K562 (cell line): ENCODE results near the gene LAMTOR5. TPM values are rescaled to one million over a fixed set of nuclear protein-coding genes. Genes with fewer than 3 reads are reported as not detected.

Experiments
- ATF1 ChIP-seq, 2 experiments: fragments of 450-650 bp in 1 of 2; IDR thresholded peaks; 2 replicates each; pipeline ENCODE4 v1.6.1; 2016; ENCODE audit warnings: missing compliant biosample characterization in 1 of 2, missing genetic modification characterization in 1 of 2
- CREBBP ChIP-seq: IDR thresholded peaks from one replicate; pipeline ENCODE4 v1.6.1; 2012; ENCODE audit warnings: low read depth, mild to moderate bottlenecking, control low read depth, inconsistent platforms, low read length
- ETV6 ChIP-seq, 3 experiments: fragments of 150-350 bp in 1 of 3; sonication (generic) in 1 of 3; formaldehyde crosslinking in 1 of 3; IDR thresholded peaks; 2 replicates each; pipeline versions ENCODE4 v1.6.1 to v1.8.0; 2014 to 2022; ENCODE audit warnings: borderline replicate concordance in 2 of 3, low read depth in 2 of 3, antibody characterized with exemption in 1 of 3, low read length in 1 of 3, mild to moderate bottlenecking in 1 of 3, missing genetic modification reagents in 1 of 3
- FOXK2 ChIP-seq, 2 experiments: fragments of 450-650 bp; IDR thresholded peaks in 1 of 2; conservative IDR thresholded peaks in 1 of 2; 2 replicates each; pipeline ENCODE4 v1.6.1; 2016; ENCODE audit warnings: low read depth in 2 of 2, mild to moderate bottlenecking in 1 of 2
- GATAD2B ChIP-seq: fragments of 450-650 bp; IDR thresholded peaks from 2 replicates; pipeline ENCODE4 v1.6.1; 2017; ENCODE audit warnings: mild to moderate bottlenecking, borderline replicate concordance
- GTF2F1 ChIP-seq: IDR thresholded peaks from 2 replicates; pipeline ENCODE4 v1.6.1; 2011; ENCODE audit warnings: low read depth, low read length, improper control_type of control experiment
- IFI16 ChIP-seq: fragments of 250-450 bp; sonication (Bioruptor Pico); IDR thresholded peaks from 2 replicates; pipeline ENCODE4 v2.1.2; 2022; ENCODE audit warnings: mild to moderate bottlenecking, inconsistent platforms
- MCM2 ChIP-seq: fragments of 450-650 bp; IDR thresholded peaks from 2 replicates; pipeline ENCODE4 v1.6.1; 2017; ENCODE audit warnings: low read depth, mild to moderate bottlenecking
- SIRT6 ChIP-seq: IDR thresholded peaks from one replicate; pipeline ENCODE4 v1.6.1; 2012; ENCODE audit warnings: low read depth, mild to moderate bottlenecking, control low read depth, inconsistent platforms, low read length, moderate library complexity
- SP2 ChIP-seq: IDR thresholded peaks from 2 replicates; pipeline ENCODE4 v1.6.1; 2011; ENCODE audit warnings: mild to moderate bottlenecking, low read depth, low read length, moderate library complexity; ENCODE audit not compliant: poor library complexity, severe bottlenecking; ENCODE audit errors: extremely low read depth
- TCFL5 ChIP-seq: fragments of 250-450 bp; sonication (Bioruptor Pico); conservative IDR thresholded peaks from 2 replicates; pipeline ENCODE4 v1.6.1; 2021; ENCODE audit warnings: mild to moderate bottlenecking, moderate library complexity, matching md5 sums
- ZFP36 ChIP-seq: fragments of 150-350 bp; IDR thresholded peaks from 2 replicates; pipeline ENCODE4 v1.6.1; 2018; ENCODE audit warnings: low read length, low read depth; ENCODE audit not compliant: partially characterized antibody
- ZFX ChIP-seq: sonication (generic); formaldehyde crosslinking; IDR thresholded peaks from 2 replicates; pipeline ENCODE4 v1.8.0; 2022; ENCODE audit warnings: mild to moderate bottlenecking, missing genetic modification reagents, moderate library complexity
- ZNF644 ChIP-seq: fragments of 200-800 bp; sonication (Bioruptor generic); IDR thresholded peaks from 2 replicates; pipeline ENCODE4 v1.6.1; 2016; ENCODE audit warnings: low read depth, missing genetic modification characterization, missing compliant biosample characterization
- polyA plus RNA-seq, 8 experiments: library from polyadenylated mRNA; depleted of rRNA in 4 of 8; stranded (reverse) in 5 of 8; unstranded in 3 of 8; fragments of >200 nt; fragmentation: Nextera tagmentation in 2 of 8; fragmentation: Illumina TruSeq in 1 of 8; extraction: Ambion mirVana in 2 of 8; extraction: Trizol in 1 of 8; gene quantifications; 2 replicates each; pipeline versions ENCODE4 v1.2.1 to v1.2.3, GENCODE V29; 2011 to 2014; ENCODE audit warnings: inconsistent platforms in 1 of 8, missing spikeins in 1 of 8
- total RNA-seq, 7 experiments: library from RNA; depleted of rRNA in 6 of 7; stranded (reverse); fragments of >200 nt in 6 of 7; fragmentation: Illumina TruSeq in 2 of 7; extraction: Trizol in 2 of 7; gene quantifications; 2 replicates each; pipeline versions ENCODE4 v1.2.1 to v1.2.3, GENCODE V29; 2011 to 2021; ENCODE audit warnings: low replicate concordance in 1 of 7
- TF ChIP-seq, protein P1 (sequence below): fragments of 250-450 bp; sonication (Bioruptor Pico); IDR thresholded peaks from 2 replicates; pipeline ENCODE4 v1.5.0; 2021
- TF ChIP-seq, protein P2 (sequence below), 2 experiments: fragments of 450-650 bp; IDR thresholded peaks; 2 replicates each; pipeline ENCODE4 v1.6.1; 2016
- TF ChIP-seq, protein P3 (sequence below): fragments of 150-350 bp; IDR thresholded peaks from 2 replicates; pipeline ENCODE4 v1.6.1; 2014; ENCODE audit warnings: low read depth, mild to moderate bottlenecking, low read length, borderline replicate concordance
- TF ChIP-seq, protein P4 (sequence below): fragments of 450-650 bp; IDR thresholded peaks from 2 replicates; pipeline ENCODE4 v1.6.1; 2017; ENCODE audit warnings: antibody characterized with exemption

Gene LAMTOR5
- total and polyA plus RNA-seq, 9 of the 15 experiments (the other 6 are each of a cell fraction or from before 2014, with no cell fraction given) = 118 to 712 (median 241) TPM

DNA sequence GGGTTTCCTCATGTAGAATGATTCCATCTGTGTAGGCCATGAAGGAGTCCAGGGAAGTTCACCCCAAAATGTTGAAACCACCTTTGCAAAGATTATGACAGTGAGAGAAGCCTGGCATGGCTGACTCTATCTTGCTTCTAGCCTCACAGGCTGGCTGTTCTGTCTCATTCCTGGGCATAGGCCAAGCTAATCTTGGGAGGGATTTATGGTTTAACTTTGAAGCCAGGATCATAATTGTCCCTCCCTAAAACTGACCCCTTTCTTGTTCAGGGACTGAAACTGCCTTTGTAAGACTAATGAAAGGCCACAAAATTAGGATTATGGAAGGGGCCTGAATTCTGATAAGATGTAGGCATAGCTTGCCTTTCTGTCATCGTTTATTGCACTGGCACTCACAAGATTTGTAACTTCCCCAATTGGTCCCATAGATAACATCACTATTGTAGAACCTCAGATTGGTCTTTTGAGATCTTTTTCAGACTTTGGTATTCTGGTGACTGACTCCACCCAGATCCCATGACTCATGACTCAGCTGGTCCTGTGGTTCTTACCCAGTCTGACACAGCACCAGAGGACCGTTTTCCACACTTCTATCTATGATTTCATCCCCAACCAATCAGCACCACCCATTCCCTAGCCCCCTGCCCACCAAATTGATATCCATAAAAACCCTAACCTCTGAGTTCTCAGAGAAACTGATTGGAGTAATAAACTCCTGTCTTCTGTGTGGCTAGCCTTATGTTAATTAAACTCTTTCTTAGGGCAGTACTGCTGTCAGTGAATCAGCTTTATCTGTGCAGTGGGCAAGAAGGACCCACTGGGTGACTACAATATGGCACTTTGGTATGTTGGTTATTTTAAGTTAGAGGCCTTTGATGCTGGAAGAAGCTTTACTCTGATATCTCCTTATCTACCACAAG is 13.6 kb upstream of the LAMTOR5 start (continued):
- TF ChIP-seq IFI16 (no peak), ZFP36 (no peak), ETV6 (IDR thresholded peaks at IDR 0.05; ENCODE audit: borderline replicate concordance in 1 of 2, low read depth in 2 of 2, low read length in 1 of 2) (no peak), ETV6 (CRISPR knock-in tag; IDR thresholded peaks at IDR 0.05; ENCODE audit: borderline replicate concordance) (no peak), ZNF644 (tag) (0 out of 2 replicates have a peak, but pooled peaks have one; percentile 27), SIRT6 (no peak), ZFX (CRISPR knock-in tag) (0 out of 2 replicates have a peak, but pooled peaks have one; percentile 21), MCM2 (no peak), SP2 (no peak), TCFL5 (CRISPR knock-in tag) (0 out of 2 replicates have a peak, but pooled peaks have one; percentile 2), GTF2F1 (no peak), GATAD2B (no peak), FOXK2 (conservative IDR thresholded peaks at IDR 0.05 in 1 of 2, IDR thresholded peaks at IDR 0.05 in 1 of 2; ENCODE audit: low read depth in 2 of 2) (peak in 1 of 2 experiments; percentile 19; a peak in 1 of 4 replicates), ATF1 (CRISPR knock-in tag; IDR thresholded peaks at IDR 0.05) (no peak), ATF1 (tag; IDR thresholded peaks at IDR 0.05) (peak; percentile 47), CREBBP (no peak)
- TF ChIP-seq, protein P1, sequence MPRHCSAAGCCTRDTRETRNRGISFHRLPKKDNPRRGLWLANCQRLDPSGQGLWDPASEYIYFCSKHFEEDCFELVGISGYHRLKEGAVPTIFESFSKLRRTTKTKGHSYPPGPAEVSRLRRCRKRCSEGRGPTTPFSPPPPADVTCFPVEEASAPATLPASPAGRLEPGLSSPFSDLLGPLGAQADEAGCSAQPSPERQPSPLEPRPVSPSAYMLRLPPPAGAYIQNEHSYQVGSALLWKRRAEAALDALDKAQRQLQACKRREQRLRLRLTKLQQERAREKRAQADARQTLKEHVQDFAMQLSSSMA (CRISPR knock-in tag) = no peak
- TF ChIP-seq, protein P2, sequence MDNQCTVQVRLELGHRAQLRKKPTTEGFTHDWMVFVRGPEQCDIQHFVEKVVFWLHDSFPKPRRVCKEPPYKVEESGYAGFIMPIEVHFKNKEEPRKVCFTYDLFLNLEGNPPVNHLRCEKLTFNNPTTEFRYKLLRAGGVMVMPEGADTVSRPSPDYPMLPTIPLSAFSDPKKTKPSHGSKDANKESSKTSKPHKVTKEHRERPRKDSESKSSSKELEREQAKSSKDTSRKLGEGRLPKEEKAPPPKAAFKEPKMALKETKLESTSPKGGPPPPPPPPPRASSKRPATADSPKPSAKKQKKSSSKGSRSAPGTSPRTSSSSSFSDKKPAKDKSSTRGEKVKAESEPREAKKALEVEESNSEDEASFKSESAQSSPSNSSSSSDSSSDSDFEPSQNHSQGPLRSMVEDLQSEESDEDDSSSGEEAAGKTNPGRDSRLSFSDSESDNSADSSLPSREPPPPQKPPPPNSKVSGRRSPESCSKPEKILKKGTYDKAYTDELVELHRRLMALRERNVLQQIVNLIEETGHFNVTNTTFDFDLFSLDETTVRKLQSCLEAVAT (IDR thresholded peaks at IDR 0.05) = no peak
- TF ChIP-seq, protein P3, sequence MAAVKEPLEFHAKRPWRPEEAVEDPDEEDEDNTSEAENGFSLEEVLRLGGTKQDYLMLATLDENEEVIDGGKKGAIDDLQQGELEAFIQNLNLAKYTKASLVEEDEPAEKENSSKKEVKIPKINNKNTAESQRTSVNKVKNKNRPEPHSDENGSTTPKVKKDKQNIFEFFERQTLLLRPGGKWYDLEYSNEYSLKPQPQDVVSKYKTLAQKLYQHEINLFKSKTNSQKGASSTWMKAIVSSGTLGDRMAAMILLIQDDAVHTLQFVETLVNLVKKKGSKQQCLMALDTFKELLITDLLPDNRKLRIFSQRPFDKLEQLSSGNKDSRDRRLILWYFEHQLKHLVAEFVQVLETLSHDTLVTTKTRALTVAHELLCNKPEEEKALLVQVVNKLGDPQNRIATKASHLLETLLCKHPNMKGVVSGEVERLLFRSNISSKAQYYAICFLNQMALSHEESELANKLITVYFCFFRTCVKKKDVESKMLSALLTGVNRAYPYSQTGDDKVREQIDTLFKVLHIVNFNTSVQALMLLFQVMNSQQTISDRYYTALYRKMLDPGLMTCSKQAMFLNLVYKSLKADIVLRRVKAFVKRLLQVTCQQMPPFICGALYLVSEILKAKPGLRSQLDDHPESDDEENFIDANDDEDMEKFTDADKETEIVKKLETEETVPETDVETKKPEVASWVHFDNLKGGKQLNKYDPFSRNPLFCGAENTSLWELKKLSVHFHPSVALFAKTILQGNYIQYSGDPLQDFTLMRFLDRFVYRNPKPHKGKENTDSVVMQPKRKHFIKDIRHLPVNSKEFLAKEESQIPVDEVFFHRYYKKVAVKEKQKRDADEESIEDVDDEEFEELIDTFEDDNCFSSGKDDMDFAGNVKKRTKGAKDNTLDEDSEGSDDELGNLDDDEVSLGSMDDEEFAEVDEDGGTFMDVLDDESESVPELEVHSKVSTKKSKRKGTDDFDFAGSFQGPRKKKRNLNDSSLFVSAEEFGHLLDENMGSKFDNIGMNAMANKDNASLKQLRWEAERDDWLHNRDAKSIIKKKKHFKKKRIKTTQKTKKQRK = no peak
- TF ChIP-seq, protein P4, sequence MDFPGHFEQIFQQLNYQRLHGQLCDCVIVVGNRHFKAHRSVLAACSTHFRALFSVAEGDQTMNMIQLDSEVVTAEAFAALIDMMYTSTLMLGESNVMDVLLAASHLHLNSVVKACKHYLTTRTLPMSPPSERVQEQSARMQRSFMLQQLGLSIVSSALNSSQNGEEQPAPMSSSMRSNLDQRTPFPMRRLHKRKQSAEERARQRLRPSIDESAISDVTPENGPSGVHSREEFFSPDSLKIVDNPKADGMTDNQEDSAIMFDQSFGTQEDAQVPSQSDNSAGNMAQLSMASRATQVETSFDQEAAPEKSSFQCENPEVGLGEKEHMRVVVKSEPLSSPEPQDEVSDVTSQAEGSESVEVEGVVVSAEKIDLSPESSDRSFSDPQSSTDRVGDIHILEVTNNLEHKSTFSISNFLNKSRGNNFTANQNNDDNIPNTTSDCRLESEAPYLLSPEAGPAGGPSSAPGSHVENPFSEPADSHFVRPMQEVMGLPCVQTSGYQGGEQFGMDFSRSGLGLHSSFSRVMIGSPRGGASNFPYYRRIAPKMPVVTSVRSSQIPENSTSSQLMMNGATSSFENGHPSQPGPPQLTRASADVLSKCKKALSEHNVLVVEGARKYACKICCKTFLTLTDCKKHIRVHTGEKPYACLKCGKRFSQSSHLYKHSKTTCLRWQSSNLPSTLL = peak; percentile 70
